ENCODE data around the gene POLRMT. TPM values are rescaled to one million over a fixed set of nuclear protein-coding genes. Genes with fewer than 3 reads are reported as not detected.

The POLRMT gene
- total and polyA plus RNA-seq, 4 donors, result 16.1 to 76.7 (median 38.4) TPM

- Histone ChIP-seq H3K9ac (ENCODE audit: insufficient read depth in 1 of 2, low read length in 2 of 2) (no peak overlapping the region), H3K4me3 (no peak overlapping the region), H3K27me3 (ENCODE audit: control insufficient read depth in 3 of 3, insufficient read depth in 3 of 3, low read length in 2 of 3) (no peaks in the 10 kb centered on the region), H3K4me1 (ENCODE audit: control insufficient read depth in 5 of 5, insufficient read depth in 5 of 5, low read length in 5 of 5) (no peaks in the 10 kb centered on the region), H3K9me3 (ENCODE audit: control insufficient read depth in 4 of 4, insufficient read depth in 3 of 4, low read length in 3 of 4) (no peaks in the 10 kb centered on the region), H3K36me3 (ENCODE audit: control insufficient read depth in 4 of 4, insufficient read depth in 4 of 4, low read length in 4 of 4) (peaks cover 0 to 70% (median 10%) of the 10 kb centered on the region in 4 donors), H3K27ac (ENCODE audit: low read depth in 1 of 2, low read length in 1 of 2) (no peak overlapping the region)
- ATAC-seq (ENCODE audit: insufficient read depth, low FRiP score) (no peak), DNase-seq (no peak)
- WGBS, 2 donors, result 95% methylated on average over 52 of the region's 52 CpGs
- TF ChIP-seq CTCF (IDR thresholded peaks at IDR 0.05; ENCODE audit: control extremely low read depth, extremely low read depth), result no peak
These were observed 14.4 kb upstream of the POLRMT start for GRCh38 chr19:647566-648284.

- 94 to 95% methylated on average over 48 of the region's 48 CpGs for WGBS, 2 donors
- H3K27ac ChIP-seq (ENCODE audit: low read depth in 1 of 2, low read length in 1 of 2), result no peak overlapping the region
- no peaks in the 10 kb centered on the region for H3K27me3 ChIP-seq (ENCODE audit: control insufficient read depth in 3 of 3, insufficient read depth in 3 of 3, low read length in 2 of 3)
- no peak overlapping the region for H3K4me3 ChIP-seq
- H3K4me1 ChIP-seq (ENCODE audit: control insufficient read depth in 5 of 5, insufficient read depth in 5 of 5, low read length in 5 of 5), result no peaks in the 10 kb centered on the region
- ATAC-seq (ENCODE audit: insufficient read depth, low FRiP score) (no peak), DNase-seq (no peak)
- H3K36me3 ChIP-seq (ENCODE audit: control insufficient read depth in 4 of 4, insufficient read depth in 4 of 4, low read length in 4 of 4), result peaks cover 0 to 64% (median 10%) of the 10 kb centered on the region in 4 donors
- H3K9ac ChIP-seq (ENCODE audit: insufficient read depth in 1 of 2, low read length in 2 of 2), result no peak overlapping the region
- TF ChIP-seq CTCF (IDR thresholded peaks at IDR 0.05; ENCODE audit: control extremely low read depth, extremely low read depth), result no peak
- no peaks in the 10 kb centered on the region for H3K9me3 ChIP-seq (ENCODE audit: control insufficient read depth in 4 of 4, insufficient read depth in 3 of 4, low read length in 3 of 4)
These were observed 13.6 kb upstream of the POLRMT start for GRCh38 chr19:646779-647565.

DNA sequence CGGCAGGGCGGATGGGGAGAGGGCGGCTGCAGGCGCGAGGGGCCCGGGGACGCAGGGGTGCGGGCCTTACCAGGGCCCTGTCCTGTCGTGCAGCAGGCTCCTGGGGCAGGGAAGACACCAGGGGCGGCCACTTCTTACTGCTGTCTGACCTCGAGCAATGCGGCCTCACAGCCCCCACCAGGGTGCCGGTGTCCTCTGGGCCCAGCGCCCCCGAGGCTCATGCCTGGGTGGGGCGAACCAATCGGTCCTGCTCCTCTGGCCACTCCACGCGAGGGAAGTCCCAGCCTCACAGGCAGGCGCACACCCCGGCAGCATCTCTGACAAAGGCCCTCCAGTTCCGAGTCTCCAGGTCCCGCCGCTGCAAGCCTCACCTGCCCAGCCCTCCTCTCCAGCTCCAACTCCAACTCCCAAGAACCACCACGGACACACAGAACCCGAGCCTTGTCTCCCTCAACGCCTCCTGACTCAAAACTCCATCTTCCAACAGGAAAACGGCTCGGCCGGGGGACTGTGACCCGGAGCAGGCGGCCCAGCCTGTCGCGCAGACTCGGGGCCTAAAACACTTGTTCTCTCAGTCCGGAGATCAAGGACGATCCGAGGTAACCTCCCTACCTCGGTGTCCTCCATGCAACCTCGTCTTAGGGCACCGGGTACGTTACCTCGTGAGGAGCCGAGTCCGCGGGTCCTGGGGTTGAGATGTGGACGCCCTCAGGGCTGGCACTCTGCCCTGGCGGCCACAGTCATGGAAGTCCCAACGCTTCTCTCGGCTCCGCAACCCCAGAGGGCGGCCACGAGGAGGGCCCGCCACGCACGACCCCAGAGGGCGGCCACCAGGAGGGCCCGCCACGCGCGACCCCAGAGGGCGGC, 12.8 kb upstream of the POLRMT start:
- H3K9ac ChIP-seq (ENCODE audit: insufficient read depth in 1 of 2, low read length in 2 of 2), result no peak overlapping the region
- no peak overlapping the region for H3K27ac ChIP-seq (ENCODE audit: low read depth in 1 of 2, low read length in 1 of 2)
- H3K9me3 ChIP-seq (ENCODE audit: control insufficient read depth in 4 of 4, insufficient read depth in 3 of 4, low read length in 3 of 4), result no peaks in the 10 kb centered on the region
- 92 to 94% methylated on average over 62 of the region's 62 CpGs for WGBS, 2 donors
- H3K36me3 ChIP-seq (ENCODE audit: control insufficient read depth in 4 of 4, insufficient read depth in 4 of 4, low read length in 4 of 4), result peaks cover 0 to 56% (median 8%) of the 10 kb centered on the region in 4 donors
- H3K27me3 ChIP-seq (ENCODE audit: control insufficient read depth in 3 of 3, insufficient read depth in 3 of 3, low read length in 2 of 3), result no peaks in the 10 kb centered on the region
- TF ChIP-seq CTCF (IDR thresholded peaks at IDR 0.05; ENCODE audit: control extremely low read depth, extremely low read depth), result no peak
- ATAC-seq (ENCODE audit: insufficient read depth, low FRiP score) (no peak), DNase-seq (no peak)
- no peaks in the 10 kb centered on the region for H3K4me1 ChIP-seq (ENCODE audit: control insufficient read depth in 5 of 5, insufficient read depth in 5 of 5, low read length in 5 of 5)
- H3K4me3 ChIP-seq, result no peak overlapping the region
